ENCODE data around the gene NCKAP5.

NCKAP5 gene

GRCh38 chr2:133382566-133382965, 185.7 kb downstream of the NCKAP5 start:
- H3K79me1 ChIP-seq (ENCODE audit: low read depth, low read length), result no peaks in the 10 kb centered on the region
- H4K91ac ChIP-seq (ENCODE audit: low read depth, low read length, poor library complexity), result no peak overlapping the region
- H3K14ac ChIP-seq (ENCODE audit: low read length), result no peak overlapping the region

GRCh38 chr2:133380991-133381390, 187.3 kb downstream of the NCKAP5 start:
- no peak overlapping the region for H3K23ac ChIP-seq (ENCODE audit: low read depth, low read length, poor library complexity)
- H3K14ac ChIP-seq (ENCODE audit: low read length), result no peak overlapping the region
- H3K9ac ChIP-seq (ENCODE audit: low read depth, low read length, poor library complexity), result no peak overlapping the region
- H3K4me1 ChIP-seq (ENCODE audit: control insufficient read depth in 2 of 2, insufficient read depth in 1 of 2, low read depth in 1 of 2, low read length in 2 of 2), result peaks cover 6 to 7% of the 10 kb centered on the region in 2 donors
- peaks cover 0 to 37% of the 10 kb centered on the region in 2 donors for H3K36me3 ChIP-seq (replicated peaks in 1 of 2; ENCODE audit: control insufficient read depth in 2 of 2, insufficient read depth in 2 of 2, low read length in 2 of 2)
- no peak overlapping the region for H2BK15ac ChIP-seq (ENCODE audit: low read length)
- no peak overlapping the region for H3K27ac ChIP-seq (replicated peaks; ENCODE audit: low read length)
- no peak overlapping the region for H2AK5ac ChIP-seq (ENCODE audit: low read depth, low read length)
- no peaks in the 10 kb centered on the region for H3K27me3 ChIP-seq (ENCODE audit: control insufficient read depth in 3 of 3, insufficient read depth in 3 of 3, low read depth in 1 of 3, low read length in 3 of 3)
- H4K91ac ChIP-seq (ENCODE audit: low read depth, low read length, poor library complexity), result no peak overlapping the region
- no peak overlapping the region for H2BK120ac ChIP-seq (ENCODE audit: low read depth, low read length)
- no peak overlapping the region for H3K4me3 ChIP-seq (ENCODE audit: low read length in 2 of 2)
- no peak overlapping the region for H3K18ac ChIP-seq (ENCODE audit: low read length)
- H2AFZ ChIP-seq (ENCODE audit: low read length), result no peak overlapping the region
- H2BK5ac ChIP-seq (ENCODE audit: low read length), result no peak overlapping the region
- no peak overlapping the region for H3K4me2 ChIP-seq (ENCODE audit: insufficient read depth, low read length, poor library complexity, severe bottlenecking)
- no CpG with 5 or more reads among the region's 3 CpGs for WGBS, 2 donors (ENCODE audit: extremely low coverage in 2 of 2, insufficient read length in 2 of 2, insufficient replicate concordance in 1 of 2)
- no peak overlapping the region for H2BK12ac ChIP-seq (ENCODE audit: low read length)
- no peaks in the 10 kb centered on the region for H3K79me1 ChIP-seq (ENCODE audit: low read depth, low read length)
- H3K4ac ChIP-seq (ENCODE audit: low read length), result no peak overlapping the region
- H4K8ac ChIP-seq (ENCODE audit: low read depth, low read length), result no peak overlapping the region
- peaks cover 0 to 8% of the 10 kb centered on the region in 2 donors for H3K9me3 ChIP-seq (replicated peaks in 1 of 2; ENCODE audit: control insufficient read depth in 2 of 2, insufficient read depth in 1 of 2, low read depth in 1 of 2, low read length in 2 of 2)
- DNase-seq (ENCODE audit: low spot score), result no peak

More at GRCh38 chr2:133382566-133382965, 185.7 kb downstream of the NCKAP5 start:
- peaks cover 3 to 4% of the 10 kb centered on the region in 2 donors for H3K4me1 ChIP-seq (ENCODE audit: control insufficient read depth in 2 of 2, insufficient read depth in 1 of 2, low read depth in 1 of 2, low read length in 2 of 2)
- no peak overlapping the region for H4K8ac ChIP-seq (ENCODE audit: low read depth, low read length)
- no peak overlapping the region for H3K4me3 ChIP-seq (ENCODE audit: low read length in 2 of 2)
- no peaks in the 10 kb centered on the region for H3K27me3 ChIP-seq (ENCODE audit: control insufficient read depth in 3 of 3, insufficient read depth in 3 of 3, low read depth in 1 of 3, low read length in 3 of 3)
- no peak overlapping the region for H2BK12ac ChIP-seq (ENCODE audit: low read length)
- no peak overlapping the region for H3K18ac ChIP-seq (ENCODE audit: low read length)
- H2BK15ac ChIP-seq (ENCODE audit: low read length), result no peak overlapping the region
- no peak for DNase-seq (ENCODE audit: low spot score)
- no peak overlapping the region for H2BK5ac ChIP-seq (ENCODE audit: low read length)
- H2AFZ ChIP-seq (ENCODE audit: low read length), result no peak overlapping the region
- peaks cover 0 to 30% of the 10 kb centered on the region in 2 donors for H3K36me3 ChIP-seq (replicated peaks in 1 of 2; ENCODE audit: control insufficient read depth in 2 of 2, insufficient read depth in 2 of 2, low read length in 2 of 2)
- H3K9ac ChIP-seq (ENCODE audit: low read depth, low read length, poor library complexity), result no peak overlapping the region
- H3K23ac ChIP-seq (ENCODE audit: low read depth, low read length, poor library complexity), result no peak overlapping the region
- H3K4ac ChIP-seq (ENCODE audit: low read length), result no peak overlapping the region
- no peak overlapping the region for H3K4me2 ChIP-seq (ENCODE audit: insufficient read depth, low read length, poor library complexity, severe bottlenecking)
- H2BK120ac ChIP-seq (ENCODE audit: low read depth, low read length), result no peak overlapping the region
- H3K9me3 ChIP-seq (replicated peaks in 1 of 2; ENCODE audit: control insufficient read depth in 2 of 2, insufficient read depth in 1 of 2, low read depth in 1 of 2, low read length in 2 of 2), result peaks cover 0 to 4% of the 10 kb centered on the region in 2 donors
- no peak overlapping the region for H3K27ac ChIP-seq (replicated peaks; ENCODE audit: low read length)
- no peak overlapping the region for H2AK5ac ChIP-seq (ENCODE audit: low read depth, low read length)

GRCh38 chr2:133378928-133379549, 189.2 kb downstream of the NCKAP5 start:
- Histone ChIP-seq H4K8ac (ENCODE audit: low read depth, low read length) (no peak overlapping the region), H3K14ac (ENCODE audit: low read length) (no peak overlapping the region), H3K27ac (replicated peaks; ENCODE audit: low read length) (no peak overlapping the region), H2BK120ac (ENCODE audit: low read depth, low read length) (no peak overlapping the region), H3K4ac (ENCODE audit: low read length) (no peak overlapping the region), H3K9ac (ENCODE audit: low read depth, low read length, poor library complexity) (no peak overlapping the region), H4K91ac (ENCODE audit: low read depth, low read length, poor library complexity) (no peak overlapping the region), H3K23ac (ENCODE audit: low read depth, low read length, poor library complexity) (no peak overlapping the region), H3K4me1 (ENCODE audit: control insufficient read depth in 2 of 2, insufficient read depth in 1 of 2, low read depth in 1 of 2, low read length in 2 of 2) (peaks cover 6 to 7% of the 10 kb centered on the region in 2 donors), H2BK15ac (ENCODE audit: low read length) (no peak overlapping the region), H3K36me3 (replicated peaks in 1 of 2; ENCODE audit: control insufficient read depth in 2 of 2, insufficient read depth in 2 of 2, low read length in 2 of 2) (peaks cover 0 to 48% of the 10 kb centered on the region in 2 donors), H2AFZ (ENCODE audit: low read length) (no peak overlapping the region), H2BK12ac (ENCODE audit: low read length) (no peak overlapping the region), H3K79me1 (ENCODE audit: low read depth, low read length) (no peaks in the 10 kb centered on the region), H3K9me3 (replicated peaks in 1 of 2; ENCODE audit: control insufficient read depth in 2 of 2, insufficient read depth in 1 of 2, low read depth in 1 of 2, low read length in 2 of 2) (peaks cover 0 to 15% of the 10 kb centered on the region in 2 donors), H3K4me3 (ENCODE audit: low read length in 2 of 2) (no peak overlapping the region), H3K4me2 (ENCODE audit: insufficient read depth, low read length, poor library complexity, severe bottlenecking) (no peak overlapping the region), H3K18ac (ENCODE audit: low read length) (no peak overlapping the region), H2BK5ac (ENCODE audit: low read length) (no peak overlapping the region), H2AK5ac (ENCODE audit: low read depth, low read length) (no peak overlapping the region), H3K27me3 (ENCODE audit: control insufficient read depth in 3 of 3, insufficient read depth in 3 of 3, low read depth in 1 of 3, low read length in 3 of 3) (no peaks in the 10 kb centered on the region)
- no peak for DNase-seq (ENCODE audit: low spot score)
- WGBS, 2 donors (ENCODE audit: extremely low coverage in 2 of 2, insufficient read length in 2 of 2, insufficient replicate concordance in 1 of 2), result no CpG with 5 or more reads among the region's 7 CpGs

GRCh38 chr2:133378386-133378785, 189.9 kb downstream of the NCKAP5 start:
- Histone ChIP-seq H3K4ac (ENCODE audit: low read length) (no peak overlapping the region), H4K91ac (ENCODE audit: low read depth, low read length, poor library complexity) (no peak overlapping the region)
- no CpG with 5 or more reads among the region's 1 CpG for WGBS, 2 donors (ENCODE audit: extremely low coverage in 2 of 2, insufficient read length in 2 of 2, insufficient replicate concordance in 1 of 2)

More at GRCh38 chr2:133378386-133378785, 189.9 kb downstream of the NCKAP5 start:
- H3K4me1 ChIP-seq (ENCODE audit: control insufficient read depth in 2 of 2, insufficient read depth in 1 of 2, low read depth in 1 of 2, low read length in 2 of 2), result peaks cover 6 to 7% of the 10 kb centered on the region in 2 donors
- no peak overlapping the region for H2BK5ac ChIP-seq (ENCODE audit: low read length)
- peaks cover 0 to 52% of the 10 kb centered on the region in 2 donors for H3K36me3 ChIP-seq (replicated peaks in 1 of 2; ENCODE audit: control insufficient read depth in 2 of 2, insufficient read depth in 2 of 2, low read length in 2 of 2)
- no peak overlapping the region for H3K4me2 ChIP-seq (ENCODE audit: insufficient read depth, low read length, poor library complexity, severe bottlenecking)
- no peak overlapping the region for H3K23ac ChIP-seq (ENCODE audit: low read depth, low read length, poor library complexity)
- H2AK5ac ChIP-seq (ENCODE audit: low read depth, low read length), result no peak overlapping the region
- H3K79me1 ChIP-seq (ENCODE audit: low read depth, low read length), result no peaks in the 10 kb centered on the region
- H2BK15ac ChIP-seq (ENCODE audit: low read length), result no peak overlapping the region
- no peak for DNase-seq (ENCODE audit: low spot score)
- peaks cover 0 to 15% of the 10 kb centered on the region in 2 donors for H3K9me3 ChIP-seq (replicated peaks in 1 of 2; ENCODE audit: control insufficient read depth in 2 of 2, insufficient read depth in 1 of 2, low read depth in 1 of 2, low read length in 2 of 2)
- no peak overlapping the region for H3K18ac ChIP-seq (ENCODE audit: low read length)
- H2AFZ ChIP-seq (ENCODE audit: low read length), result no peak overlapping the region
- H4K8ac ChIP-seq (ENCODE audit: low read depth, low read length), result no peak overlapping the region
- no peak overlapping the region for H3K14ac ChIP-seq (ENCODE audit: low read length)
- no peak overlapping the region for H3K9ac ChIP-seq (ENCODE audit: low read depth, low read length, poor library complexity)
- H3K27me3 ChIP-seq (ENCODE audit: control insufficient read depth in 3 of 3, insufficient read depth in 3 of 3, low read depth in 1 of 3, low read length in 3 of 3), result no peaks in the 10 kb centered on the region
- H2BK12ac ChIP-seq (ENCODE audit: low read length), result no peak overlapping the region
- no peak overlapping the region for H2BK120ac ChIP-seq (ENCODE audit: low read depth, low read length)
- no peak overlapping the region for H3K27ac ChIP-seq (replicated peaks; ENCODE audit: low read length)
- no peak overlapping the region for H3K4me3 ChIP-seq (ENCODE audit: low read length in 2 of 2)
